GM19193 (cell line): Measurements from ENCODE around the gene KLHDC8A.

Source experiments
- POLR2A ChIP-seq: IDR thresholded peaks from 4 replicates; pipeline ENCODE4 v1.6.1; 2011; ENCODE audit not compliant: insufficient read depth, insufficient read length; ENCODE audit errors: extremely low read depth

KLHDC8A gene

GRCh38 chr1:205373798-205374175, 17.1 kb upstream of the KLHDC8A start:
- TF ChIP-seq POLR2A = no peak

GRCh38 chr1:205373022-205373797, 16.5 kb upstream of the KLHDC8A start:
- TF ChIP-seq POLR2A = no peak

GRCh38 chr1:205371871-205372660, 15.3 kb upstream of the KLHDC8A start:
- TF ChIP-seq POLR2A = no peak

- TF ChIP-seq POLR2A = no peak
Observed at GRCh38 chr1:205370780-205371179, 14.1 kb upstream of the KLHDC8A start.

GRCh38 chr1:205369701-205370123, 13.0 kb upstream of the KLHDC8A start:
- TF ChIP-seq POLR2A = no peak

- no peak for TF ChIP-seq POLR2A
Observed at GRCh38 chr1:205368478-205368877, 11.8 kb upstream of the KLHDC8A start.

- no peak for TF ChIP-seq POLR2A
Observed at GRCh38 chr1:205365945-205366463, 9.3 kb upstream of the KLHDC8A start.

GRCh38 chr1:205360891-205361290, 4.2 kb upstream of the KLHDC8A start:
- TF ChIP-seq POLR2A = no peak

- TF ChIP-seq POLR2A = no peak
Observed at GRCh38 chr1:205359771-205360565, 3.2 kb upstream of the KLHDC8A start.

GRCh38 chr1:205358579-205358978, 1.9 kb upstream of the KLHDC8A start:
- no peak for TF ChIP-seq POLR2A

GRCh38 chr1:205357567-205357966, 845 bp upstream of the KLHDC8A start:
- TF ChIP-seq POLR2A = no peak

GRCh38 chr1:205355075-205355453, 1.7 kb downstream of the KLHDC8A start:
- no peak for TF ChIP-seq POLR2A

- TF ChIP-seq POLR2A = no peak
Observed at GRCh38 chr1:205354259-205355074, 2.3 kb downstream of the KLHDC8A start.

GRCh38 chr1:205353612-205354011, 3.1 kb downstream of the KLHDC8A start:
- TF ChIP-seq POLR2A = no peak
